ENCODE results near the gene IL16.

Gene IL16

GRCh38 chr15:81311752-81312464 lies 115.2 kb downstream of the IL16 start:
- Histone ChIP-seq H3K27me3 (no peaks in the 10 kb centered on the region), H3K4me1 (peaks cover 0 to 35% (median 23%) of the 10 kb centered on the region in 4 donors), H3K27ac (peak overlapping the region; percentile 62 to 66), H3K36me3 (peaks cover 0 to 10% (median 0%) of the 10 kb centered on the region in 3 donors), H3K9me3 (no peaks in the 10 kb centered on the region), H3K4me3 (no peak overlapping the region)
- DNase-seq, result no peak
- intact Hi-C loops (cut with DNase I; ENCODE audit: low total_unique reads), result no loop called here
- no peak for TF ChIP-seq CTCF (IDR thresholded peaks at IDR 0.05)

- no peak for TF ChIP-seq CTCF (IDR thresholded peaks at IDR 0.05)
- intact Hi-C loops (cut with DNase I; ENCODE audit: low total_unique reads), result no loop called here
- H3K4me3 ChIP-seq, result no peak overlapping the region
- peaks cover 0 to 30% (median 22%) of the 10 kb centered on the region in 4 donors for H3K4me1 ChIP-seq
- H3K27ac ChIP-seq, result peak overlapping the region; percentile 65 to 66
- peak; percentile 92 to 93 for DNase-seq
- peaks cover 0 to 9% (median 7%) of the 10 kb centered on the region in 3 donors for H3K36me3 ChIP-seq
- H3K9me3 ChIP-seq, result no peaks in the 10 kb centered on the region
- no peaks in the 10 kb centered on the region for H3K27me3 ChIP-seq
Measured at GRCh38 chr15:81312790-81313543, 116.3 kb downstream of the IL16 start.

- TF ChIP-seq CTCF (IDR thresholded peaks at IDR 0.05), result no peak
- intact Hi-C loops (cut with DNase I; ENCODE audit: low total_unique reads), result no loop called here
- H3K4me3 ChIP-seq, result no peak overlapping the region
- H3K9me3 ChIP-seq, result no peaks in the 10 kb centered on the region
- H3K27me3 ChIP-seq, result no peaks in the 10 kb centered on the region
- peaks cover 7 to 16% (median 14%) of the 10 kb centered on the region in 3 donors for H3K36me3 ChIP-seq
- peaks cover 0 to 25% (median 20%) of the 10 kb centered on the region in 4 donors for H3K4me1 ChIP-seq
- no peak for DNase-seq
- H3K27ac ChIP-seq, result peak overlapping the region; percentile 65 to 66
Measured at GRCh38 chr15:81313686-81314085, 117.0 kb downstream of the IL16 start.

DNA sequence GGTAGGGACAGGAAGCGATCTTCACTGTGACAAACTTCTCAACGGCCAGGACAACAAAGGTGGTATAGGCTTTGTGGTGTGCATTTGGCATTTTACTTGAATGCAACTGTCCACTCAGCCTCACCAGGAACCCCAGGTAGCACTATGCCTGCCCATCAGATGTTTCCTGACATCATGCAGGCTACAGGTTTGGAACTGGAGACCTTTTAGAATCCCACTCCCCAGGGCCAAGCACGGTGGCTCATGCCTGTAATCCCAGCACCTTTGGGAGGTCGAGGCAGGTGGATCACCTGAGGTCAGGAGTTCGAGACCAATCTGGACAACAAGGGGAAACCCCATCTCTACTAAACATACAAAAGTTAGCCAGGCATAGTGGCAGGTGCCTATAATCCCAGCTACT lies 117.7 kb downstream of the IL16 start:
- Histone ChIP-seq H3K36me3 (peaks cover 7 to 18% (median 16%) of the 10 kb centered on the region in 3 donors), H3K27me3 (no peaks in the 10 kb centered on the region), H3K4me1 (peaks cover 0 to 23% (median 18%) of the 10 kb centered on the region in 4 donors), H3K9me3 (no peaks in the 10 kb centered on the region), H3K27ac (no peak overlapping the region), H3K4me3 (no peak overlapping the region)
- intact Hi-C loops (cut with DNase I; ENCODE audit: low total_unique reads), result no loop called here
- DNase-seq, result no peak
- TF ChIP-seq CTCF (IDR thresholded peaks at IDR 0.05), result no peak

DNA sequence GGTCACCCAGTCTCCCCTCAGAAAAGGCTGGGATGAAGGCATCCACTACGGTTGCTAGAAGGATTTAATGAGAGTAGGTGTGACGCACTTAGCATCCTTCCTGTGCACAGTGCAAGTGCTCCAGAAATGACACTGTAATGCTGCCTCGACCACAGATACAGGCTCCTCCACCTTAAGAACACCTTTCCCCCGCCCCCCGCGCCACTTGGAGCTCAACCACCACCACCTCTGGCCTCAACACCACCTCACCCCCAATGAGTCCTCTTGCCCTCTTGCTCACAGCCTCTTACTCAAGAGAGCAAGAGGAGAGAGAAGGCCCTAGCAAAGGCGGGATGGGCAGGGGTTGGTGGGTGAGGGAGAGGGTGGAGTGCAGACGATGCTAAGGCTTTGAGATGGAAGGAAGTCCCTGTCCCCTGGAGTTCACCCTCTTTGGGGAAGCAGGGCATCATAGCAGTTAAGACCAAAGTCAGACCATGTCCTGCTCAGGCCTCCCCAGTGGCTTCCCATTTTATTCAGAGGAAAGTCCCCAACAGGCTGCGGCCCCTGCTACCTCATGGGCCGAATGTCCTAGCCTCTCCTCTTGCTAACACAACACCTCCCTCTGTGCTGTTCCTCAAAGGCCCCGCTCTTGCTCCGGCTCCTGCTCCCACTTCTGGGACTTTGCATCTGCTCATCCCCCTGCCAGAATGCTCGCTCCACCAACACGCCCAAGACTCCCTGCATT lies 118.9 kb downstream of the IL16 start:
- no peaks in the 10 kb centered on the region for H3K9me3 ChIP-seq
- H3K36me3 ChIP-seq, result peaks cover 7 to 24% (median 22%) of the 10 kb centered on the region in 3 donors
- DNase-seq, result peak in 1 of 2 donors; percentile 57
- intact Hi-C loops (cut with DNase I; ENCODE audit: low total_unique reads), result no loop called here
- no peak for TF ChIP-seq CTCF (IDR thresholded peaks at IDR 0.05)
- no peak overlapping the region for H3K4me3 ChIP-seq
- H3K27ac ChIP-seq, result no peak overlapping the region
- H3K27me3 ChIP-seq, result no peaks in the 10 kb centered on the region
- peaks cover 0 to 20% (median 13%) of the 10 kb centered on the region in 4 donors for H3K4me1 ChIP-seq

Measured in tibial artery (tissue), 4 donors.